Panc1 (cell line): ENCODE measurements around the gene HMGB1. TPM values are rescaled to one million over a fixed set of nuclear protein-coding genes. Genes with fewer than 3 reads are reported as not detected.

Experiments
- ATAC-seq: fragments of 200-7000 bp; cut with Tn5 transposase; 2 replicates; pipeline ENCODE4 v1.9.1; 2020; ENCODE audit warnings: mild to moderate bottlenecking, moderate library complexity
- BruUV-seq: library from RNA; stranded (reverse); fragments of 400-500 nt; replicated peaks from 2 replicates; lab custom pipeline; 2021; lab: Mats Ljungman, UMichigan
- CTCF ChIA-PET: fragments of 300-600 bp; sonication (Branson Sonifier 250); formaldehyde crosslinking; loops from one replicate; lab custom pipeline; 2022; ENCODE audit warnings: antibody characterized with exemption; lab: Charles Lee
- POLR2A ChIA-PET: fragments of 300-600 bp; sonication (Branson Sonifier 250); formaldehyde crosslinking; loops from one replicate; lab custom pipeline; 2022; ENCODE audit warnings: antibody characterized with exemption; lab: Charles Lee
- DNase-seq: peaks from one replicate; pipeline ENCODE4 v3.0.0-alpha.2; 2010; ENCODE audit warnings: low read depth, low spot score
- H3K27ac ChIP-seq: 2 replicates; pipeline ENCODE4 v1.5.1; 2011; ENCODE audit warnings: mild to moderate bottlenecking, low read length, inconsistent platforms
- H3K27me3 ChIP-seq: fragments of 200-500 bp; sonication (Bioruptor generic); 2 replicates; pipeline ENCODE4 v1.6.0; 2014; ENCODE audit warnings: low read length, inconsistent platforms; ENCODE audit not compliant: control insufficient read depth, insufficient read depth
- H3K36me3 ChIP-seq: fragments of 200-500 bp; sonication (Bioruptor generic); 2 replicates; pipeline ENCODE4 v1.5.1; 2014; ENCODE audit warnings: inconsistent platforms, mild to moderate bottlenecking, low read length, moderate library complexity; ENCODE audit not compliant: control insufficient read depth, insufficient read depth
- H3K4me1 ChIP-seq: 2 replicates; pipeline ENCODE4 v1.5.1; 2011; ENCODE audit warnings: inconsistent platforms, mild to moderate bottlenecking, low read length, moderate library complexity; ENCODE audit not compliant: control insufficient read depth, insufficient read depth
- H3K4me3 ChIP-seq, 2 experiments: 2 replicates each; pipeline ENCODE4 v1.5.1; 2011 to 2012; ENCODE audit warnings: low read depth in 2 of 2, low read length in 2 of 2, mild to moderate bottlenecking in 2 of 2, inconsistent platforms in 1 of 2, moderate library complexity in 1 of 2
- H3K9me3 ChIP-seq: fragments of 200-500 bp; sonication (Bioruptor generic); 2 replicates; pipeline ENCODE4 v1.5.1; 2014; ENCODE audit warnings: low read depth, mild to moderate bottlenecking, inconsistent platforms, low read length, moderate library complexity; ENCODE audit not compliant: control insufficient read depth, insufficient read depth
- CTCF ChIP-seq: fragments of 450-650 bp; IDR thresholded peaks from 2 replicates; pipeline ENCODE4 v1.5.1; 2017; ENCODE audit warnings: mild to moderate bottlenecking
- POLR2AphosphoS5 ChIP-seq: IDR thresholded peaks from 2 replicates; pipeline ENCODE4 v1.6.1; 2012; ENCODE audit warnings: mild to moderate bottlenecking, low read depth, low read length, moderate library complexity
- REST ChIP-seq, 2 experiments: IDR thresholded peaks; 2 replicates each; pipeline ENCODE4 v1.6.1; 2011 to 2012; ENCODE audit warnings: low read depth in 2 of 2, control low read depth in 1 of 2, low read length in 1 of 2, mild to moderate bottlenecking in 1 of 2, moderate library complexity in 1 of 2; ENCODE audit not compliant: insufficient read depth in 1 of 2
- SIN3A ChIP-seq: IDR thresholded peaks from 2 replicates; pipeline ENCODE4 v1.6.1; 2012; ENCODE audit warnings: low read depth, mild to moderate bottlenecking, low read length, moderate library complexity, borderline replicate concordance; ENCODE audit not compliant: insufficient read depth
- TCF7L2 ChIP-seq: IDR thresholded peaks from 2 replicates; pipeline ENCODE4 v1.6.1; 2011; ENCODE audit warnings: mild to moderate bottlenecking, low read depth, low read length, inconsistent platforms
- in situ Hi-C: cut with HindIII; loops from 2 replicates; pipeline ENCODE4 v1.10.0; 2016; ENCODE audit warnings: low sequenced_read_pairs, low pct_unique_long_range_greater_than_20kb
- intact Hi-C: fragments of 100-400 bp; cut with micrococcal nuclease; formaldehyde crosslinking; loops from one replicate; pipeline ENCODE4 v1.10.0; 2022; ENCODE audit not compliant: unreplicated experiment
- total RNA-seq: library from RNA; stranded (reverse); gene quantifications from one replicate; pipeline ENCODE4 v1.2.1, GENCODE V29; 2021; ENCODE audit not compliant: unreplicated experiment

HMGB1 gene
- total RNA-seq, 1 experiment from 2014 or later: 386 TPM

- BruUV-seq: no TSS peak
- H3K27ac ChIP-seq: no peak overlapping the region
- H3K36me3 ChIP-seq: no peaks in the 10 kb centered on the region
- DNase-seq: no peak
- ATAC-seq: no peak
- H3K4me3 ChIP-seq: no peak overlapping the region
- CTCF ChIA-PET: no interaction called here
- in situ Hi-C loops: no loop called here
- H3K27me3 ChIP-seq: no peaks in the 10 kb centered on the region
- TF ChIP-seq REST (IDR thresholded peaks at IDR 0.05; ENCODE audit: insufficient read depth in 1 of 2, low read depth in 2 of 2, low read length in 1 of 2) (no peak), CTCF (no peak), SIN3A (no peak), TCF7L2 (no peak), POLR2AphosphoS5 (no peak)
- H3K9me3 ChIP-seq: no peaks in the 10 kb centered on the region
- no peaks in the 10 kb centered on the region for H3K4me1 ChIP-seq
- POLR2A ChIA-PET: no interaction called here
- intact Hi-C loops: no loop called here
Measured at GRCh38 chr13:30493658-30494381, 28.1 kb upstream of the HMGB1 start.

GRCh38 chr13:30487075-30487470 is 21.3 kb upstream of the HMGB1 start:
- no TSS peak for BruUV-seq
- POLR2A ChIA-PET: no interaction called here
- in situ Hi-C loops: no loop called here

More at GRCh38 chr13:30487075-30487470, 21.3 kb upstream of the HMGB1 start:
- Histone ChIP-seq H3K4me3 (no peak overlapping the region), H3K27ac (no peak overlapping the region), H3K27me3 (no peaks in the 10 kb centered on the region), H3K4me1 (no peaks in the 10 kb centered on the region), H3K36me3 (no peaks in the 10 kb centered on the region), H3K9me3 (no peaks in the 10 kb centered on the region)
- ATAC-seq (no peak), DNase-seq (no peak)
- CTCF ChIA-PET: no interaction called here
- intact Hi-C loops: no loop called here
- TF ChIP-seq TCF7L2 (no peak), CTCF (no peak), REST (IDR thresholded peaks at IDR 0.05; ENCODE audit: insufficient read depth in 1 of 2, low read depth in 2 of 2, low read length in 1 of 2) (no peak), POLR2AphosphoS5 (no peak), SIN3A (no peak)
